ENCODE results near the gene NUP35.
"Not testable (repeated sequence)": the region's sequence is repeated elsewhere in the genome, so short reads cannot be mapped to it uniquely, and the experiment has no call there.

The NUP35 gene

GRCh38 chr2:183148955-183149354 is 24.7 kb downstream of the NUP35 start:
- no peak for DNase-seq (ENCODE audit: low spot score)

- peak; percentile 76 for DNase-seq (ENCODE audit: low spot score)
These were observed 25.2 kb downstream of the NUP35 start for GRCh38 chr2:183149489-183149888.

GRCh38 chr2:183152280-183152679 is 28.0 kb downstream of the NUP35 start:
- not testable (repeated sequence) for DNase-seq (ENCODE audit: low spot score)

GRCh38 chr2:183153967-183154366 is 29.7 kb downstream of the NUP35 start:
- DNase-seq (ENCODE audit: low spot score) = no peak

- DNase-seq (ENCODE audit: low spot score) = not testable (repeated sequence)
These were observed 30.5 kb downstream of the NUP35 start for GRCh38 chr2:183154772-183155171.

GRCh38 chr2:183157131-183157530 is 32.9 kb downstream of the NUP35 start:
- no peak for DNase-seq (ENCODE audit: low spot score)

- DNase-seq (ENCODE audit: low spot score) = no peak
These were observed 38.1 kb downstream of the NUP35 start for GRCh38 chr2:183162362-183162761.

- no peak for DNase-seq (ENCODE audit: low spot score)
These were observed 39.8 kb downstream of the NUP35 start for GRCh38 chr2:183163821-183164649.

GRCh38 chr2:183164650-183165015 is 40.4 kb downstream of the NUP35 start:
- DNase-seq (ENCODE audit: low spot score) = no peak

- no peak for DNase-seq (ENCODE audit: low spot score)
These were observed 42.0 kb downstream of the NUP35 start for GRCh38 chr2:183166210-183166609.

- DNase-seq (ENCODE audit: low spot score) = not testable (repeated sequence)
These were observed 42.7 kb downstream of the NUP35 start for GRCh38 chr2:183166976-183167375.

GRCh38 chr2:183172220-183172887 is 48.1 kb downstream of the NUP35 start:
- DNase-seq (ENCODE audit: low spot score) = no peak

GRCh38 chr2:183179156-183179555 is 54.9 kb downstream of the NUP35 start:
- DNase-seq (ENCODE audit: low spot score) = no peak

- DNase-seq (ENCODE audit: low spot score) = peak; percentile 10
These were observed 61.3 kb downstream of the NUP35 start for GRCh38 chr2:183185534-183185933.

- DNase-seq (ENCODE audit: low spot score) = no peak
These were observed 62.1 kb downstream of the NUP35 start for GRCh38 chr2:183186296-183186695.

GRCh38 chr2:183186766-183187165 is 62.5 kb downstream of the NUP35 start:
- no peak for DNase-seq (ENCODE audit: low spot score)

- no peak for DNase-seq (ENCODE audit: low spot score)
These were observed 68.1 kb downstream of the NUP35 start for GRCh38 chr2:183192343-183192742.

GRCh38 chr2:183193904-183194303 is 69.7 kb downstream of the NUP35 start:
- DNase-seq (ENCODE audit: low spot score) = no peak

- DNase-seq (ENCODE audit: low spot score) = no peak
These were observed 71.2 kb downstream of the NUP35 start for GRCh38 chr2:183195397-183195796.

- DNase-seq (ENCODE audit: low spot score) = no peak
These were observed 71.8 kb downstream of the NUP35 start for GRCh38 chr2:183195998-183196409.

GRCh38 chr2:183204397-183204796 is 80.2 kb downstream of the NUP35 start:
- DNase-seq (ENCODE audit: low spot score) = no peak

- DNase-seq (ENCODE audit: low spot score) = peak; percentile 54
These were observed 82.9 kb downstream of the NUP35 start for GRCh38 chr2:183207110-183207509.

- DNase-seq (ENCODE audit: low spot score) = no peak
These were observed 85.3 kb downstream of the NUP35 start for GRCh38 chr2:183209395-183210028.
